ENCODE data around the gene PCNX2.
"Not testable (repeated sequence)": the region's sequence is repeated elsewhere in the genome, so short reads cannot be mapped to it uniquely, and the experiment has no call there.

The PCNX2 gene

GRCh38 chr1:233005156-233005555, 290.4 kb downstream of the PCNX2 start:
- DNase-seq, result no peak

GRCh38 chr1:233004451-233004850, 291.1 kb downstream of the PCNX2 start:
- DNase-seq, result no peak

GRCh38 chr1:233003638-233004037, 291.9 kb downstream of the PCNX2 start:
- DNase-seq, result not testable (repeated sequence)

- peak in 1 of 2 experiments; percentile 18 for DNase-seq
These were observed 295.4 kb downstream of the PCNX2 start for GRCh38 chr1:232999956-233000625.

GRCh38 chr1:232998646-232999045, 296.9 kb downstream of the PCNX2 start:
- DNase-seq, result no peak

DNA sequence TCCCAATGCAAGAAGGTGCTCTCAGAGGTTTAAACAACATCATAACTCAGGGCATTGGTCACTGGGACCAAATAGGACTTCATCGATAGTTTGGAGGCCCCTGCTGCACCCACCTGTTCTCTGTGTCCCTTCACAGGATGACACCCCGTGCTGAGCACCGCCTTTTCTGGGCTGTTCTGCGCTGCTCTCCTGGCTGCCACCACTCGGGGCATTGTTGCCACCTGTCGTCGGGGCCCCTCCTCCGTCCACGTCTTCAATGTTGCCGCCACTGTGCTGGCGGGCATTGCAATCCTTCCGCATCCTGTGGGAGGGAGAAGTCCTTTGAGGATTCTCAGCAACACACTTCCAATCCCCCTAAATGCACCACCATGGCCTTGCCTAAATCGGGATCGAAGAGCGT, 297.4 kb downstream of the PCNX2 start:
- DNase-seq, result no peak

GRCh38 chr1:232996143-232996542, 299.4 kb downstream of the PCNX2 start:
- no peak for DNase-seq

- DNase-seq, result no peak
These were observed 300.3 kb downstream of the PCNX2 start for GRCh38 chr1:232995189-232995588.

DNA sequence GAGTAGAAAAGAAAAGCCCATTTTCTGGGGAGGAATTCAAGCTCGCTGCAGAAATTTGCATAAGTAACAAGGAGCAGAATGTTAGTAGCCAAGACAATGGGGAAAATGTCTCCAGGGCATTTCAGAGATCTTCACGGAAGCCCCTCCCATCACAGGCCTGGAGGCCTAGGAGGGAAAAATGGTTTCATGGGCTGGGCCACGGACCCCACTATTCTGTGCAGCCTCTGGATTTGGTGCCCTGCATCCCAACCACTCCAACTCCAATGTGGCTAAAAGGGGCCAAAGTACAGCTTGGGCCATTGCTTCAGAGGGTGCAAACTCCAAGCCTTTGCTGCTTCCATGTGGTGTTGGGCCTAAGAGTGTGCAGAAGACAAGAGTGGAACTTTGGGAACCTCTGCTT, 302.0 kb downstream of the PCNX2 start:
- no peak for DNase-seq

DNA sequence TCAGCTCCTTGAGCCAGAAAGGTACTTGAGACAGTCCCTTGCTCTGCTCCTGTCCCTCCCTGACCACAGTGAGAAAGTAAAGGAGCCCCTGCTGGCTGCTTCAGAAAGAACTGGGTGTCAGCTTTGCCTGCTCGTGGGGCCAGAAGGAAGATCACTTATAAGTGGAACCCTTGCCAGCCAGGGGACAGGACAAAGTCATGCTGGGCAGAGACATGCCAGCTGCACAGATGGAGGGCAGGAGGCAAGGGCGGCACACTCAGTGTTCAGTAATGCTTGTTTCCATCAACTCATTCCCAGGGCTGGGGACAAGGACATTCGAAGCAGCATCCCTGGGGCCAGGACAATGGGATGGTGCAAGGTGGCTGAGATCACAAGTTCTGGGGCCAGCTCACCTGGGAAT, 303.3 kb downstream of the PCNX2 start:
- DNase-seq, result no peak

DNA sequence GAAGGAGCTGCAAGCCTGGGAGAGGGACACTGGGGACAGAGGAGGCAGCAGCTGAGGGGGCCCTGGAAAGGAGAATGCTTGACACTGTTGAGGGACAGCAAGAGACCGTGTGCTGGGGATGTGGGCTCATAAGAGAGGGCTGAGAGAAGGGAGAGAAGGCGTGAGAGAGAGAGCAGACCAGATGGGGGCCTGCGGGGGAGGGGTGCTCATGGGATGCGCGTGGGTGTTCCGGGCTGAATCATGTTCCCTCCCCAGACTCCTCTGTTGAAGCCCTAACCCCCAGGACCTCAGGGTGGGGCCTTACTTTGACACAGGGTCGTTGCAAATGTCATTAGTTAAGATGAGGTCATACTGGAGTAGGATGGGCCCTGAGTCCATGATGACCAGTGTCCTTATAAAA, 304.3 kb downstream of the PCNX2 start:
- no peak for DNase-seq

- DNase-seq, result no peak
These were observed 305.1 kb downstream of the PCNX2 start for GRCh38 chr1:232990176-232991128.

GRCh38 chr1:232988572-232989040, 306.9 kb downstream of the PCNX2 start:
- DNase-seq, result no peak

DNA sequence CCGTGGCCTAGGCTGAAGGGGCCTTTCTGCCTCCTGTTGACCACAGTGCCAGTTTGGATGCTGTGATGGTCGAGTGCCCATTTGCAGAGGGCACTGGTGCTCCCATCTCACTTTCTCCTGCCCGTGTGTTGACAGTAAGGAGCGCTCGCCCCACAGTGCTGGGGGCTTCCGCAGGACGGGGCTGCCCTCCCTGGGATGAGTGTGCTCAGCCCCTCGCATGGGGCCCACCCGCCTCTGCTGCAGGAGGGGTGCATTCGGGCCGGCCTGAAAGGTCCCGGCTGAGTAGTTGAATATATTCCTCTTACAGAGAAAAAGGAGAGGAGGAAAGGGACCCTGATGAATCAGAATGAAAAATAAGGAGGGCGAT, 307.8 kb downstream of the PCNX2 start:
- no peak for DNase-seq

DNA sequence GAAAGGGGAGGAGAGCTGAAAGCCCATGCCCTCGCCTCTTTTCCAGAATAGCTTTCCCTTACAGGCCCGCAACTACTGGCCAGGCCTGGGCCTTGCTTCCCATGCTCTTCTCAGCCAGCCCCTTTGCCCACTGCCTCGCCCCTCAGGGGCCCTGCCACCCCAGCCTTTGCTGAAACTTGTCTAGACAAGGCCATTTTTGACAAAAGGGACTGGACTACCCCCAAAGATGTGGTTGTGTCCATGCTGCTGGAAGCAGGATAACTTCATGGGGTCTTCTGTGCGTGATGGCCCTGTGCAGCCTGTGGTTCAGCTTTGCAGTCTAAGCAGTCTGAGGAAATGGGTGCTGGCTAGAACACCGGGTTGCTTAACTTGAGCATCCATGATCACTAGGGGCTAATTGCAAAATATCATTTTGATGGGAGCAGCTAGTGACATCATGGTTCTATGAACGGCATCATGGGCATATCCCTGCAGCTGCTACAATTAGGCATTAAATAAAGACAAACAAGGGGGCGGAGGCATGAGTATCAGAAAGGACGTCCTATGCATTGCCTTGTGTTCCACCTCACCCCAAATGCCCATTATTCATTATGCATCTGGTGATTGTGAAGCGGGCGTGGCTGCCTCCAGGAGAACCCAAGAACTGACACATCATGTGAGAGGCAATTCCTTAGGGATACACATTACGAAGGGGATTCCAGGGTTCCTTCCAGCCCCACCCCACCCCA, 308.3 kb downstream of the PCNX2 start:
- DNase-seq, result no peak

DNA sequence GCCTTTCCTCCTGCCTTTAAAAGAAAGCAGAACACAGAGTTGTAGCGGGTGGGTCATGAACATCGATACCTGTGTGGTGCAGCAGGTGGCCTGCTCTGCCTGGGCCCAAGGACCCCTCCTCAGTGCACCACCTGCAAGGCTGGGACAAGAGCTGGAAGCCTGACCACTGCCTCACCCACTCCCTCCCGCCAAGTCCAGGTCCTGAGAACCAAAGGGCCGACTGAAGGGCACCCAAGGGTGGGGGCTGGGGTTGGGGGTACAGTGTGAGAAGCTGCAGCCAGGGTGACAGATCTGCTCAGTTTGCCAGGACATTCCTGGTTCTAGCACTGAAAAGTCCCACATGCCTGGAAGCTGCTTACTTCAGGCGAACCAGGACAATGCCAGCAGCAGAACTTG, 309.0 kb downstream of the PCNX2 start:
- DNase-seq, result no peak

GRCh38 chr1:232985882-232986526, 309.5 kb downstream of the PCNX2 start:
- no peak for DNase-seq

DNA sequence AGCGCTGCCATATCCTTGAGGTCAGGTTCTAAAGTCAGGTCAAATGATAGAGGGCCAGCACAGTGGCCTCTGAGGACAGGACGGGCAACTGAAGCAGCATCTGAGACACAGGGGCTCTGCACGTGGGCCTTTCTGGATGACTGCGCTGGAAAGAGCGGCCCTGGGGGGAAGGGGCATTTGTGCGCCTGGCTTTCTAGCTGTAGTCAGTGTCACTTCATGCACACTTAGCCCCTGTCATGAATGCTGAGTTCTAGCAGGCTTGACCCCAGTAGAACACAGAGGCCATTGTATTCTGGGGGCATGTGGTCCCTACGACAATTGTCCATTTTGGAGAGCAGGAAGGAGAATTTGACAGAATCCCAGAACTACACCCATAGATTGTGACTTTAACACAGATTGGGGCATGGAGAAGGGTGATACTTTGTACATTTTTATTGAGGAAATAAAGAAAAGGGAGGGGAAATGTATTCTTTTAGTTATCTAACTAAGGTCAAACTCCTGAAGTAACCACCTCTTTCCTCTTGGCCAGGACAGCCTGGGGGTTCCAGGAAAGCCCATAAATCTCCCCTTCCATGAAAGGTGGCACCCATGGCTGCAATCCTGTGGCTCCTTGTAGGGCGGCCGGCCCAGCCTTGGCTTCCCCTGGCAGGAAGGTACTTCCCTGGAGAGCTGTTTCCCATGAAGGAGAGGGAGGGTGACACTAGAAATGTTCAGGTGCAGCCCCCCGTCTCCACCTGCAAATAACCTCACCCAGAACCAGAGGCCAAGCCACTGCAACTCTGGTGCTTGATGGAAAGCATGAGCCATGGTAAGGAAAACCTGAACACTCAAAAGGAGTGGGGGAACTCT, 310.7 kb downstream of the PCNX2 start:
- no peak for DNase-seq

- DNase-seq, result no peak
These were observed 311.5 kb downstream of the PCNX2 start for GRCh38 chr1:232983817-232984567.

GRCh38 chr1:232983375-232983774, 312.1 kb downstream of the PCNX2 start:
- DNase-seq, result no peak
